Kidney (tissue), 14 donors: ENCODE data around the gene GPR179. TPM values are rescaled to one million over a fixed set of nuclear protein-coding genes. Genes with fewer than 3 reads are reported as not detected.

Experiments used
- DNase-seq, 5 donors: peaks; one replicate each; pipeline ENCODE4 v3.0.0-alpha.2; 2013 to 2020
- FAIRE-seq: peaks from 2 replicates; lab custom pipeline; 2012; peaks lifted over from hg19 to GRCh38; lab: Jason Lieb, UNC
- H3K27ac ChIP-seq, 2 donors: one replicate each; pipeline ENCODE4 v1.7.0; 2013; ENCODE audit warnings: low read depth in 2 of 2, low read length in 2 of 2, inconsistent platforms in 1 of 2
- H3K27me3 ChIP-seq: one replicate; pipeline ENCODE4 v1.7.1; 2013; ENCODE audit warnings: low read length, inconsistent platforms; ENCODE audit not compliant: control insufficient read depth, insufficient read depth
- H3K36me3 ChIP-seq, 3 donors: one replicate each; pipeline versions ENCODE4 v1.7.0 to v1.7.1; 2013; ENCODE audit warnings: low read length in 3 of 3, control low read depth in 1 of 3, inconsistent platforms in 1 of 3; ENCODE audit not compliant: insufficient read depth in 3 of 3, control insufficient read depth in 2 of 3
- H3K4me1 ChIP-seq, 3 donors: one replicate each; pipeline versions ENCODE4 v1.7.0 to v1.7.1; 2013; ENCODE audit warnings: low read length in 3 of 3, inconsistent platforms in 1 of 3, low read depth in 1 of 3; ENCODE audit not compliant: control insufficient read depth in 2 of 3, insufficient read depth in 2 of 3
- H3K4me3 ChIP-seq, 3 donors: one replicate each; pipeline versions ENCODE4 v1.7.0 to v1.8.1; 2013; ENCODE audit warnings: low read length in 3 of 3, control low read depth in 1 of 3, inconsistent platforms in 1 of 3
- H3K9ac ChIP-seq, 3 donors: one replicate each; pipeline versions ENCODE4 v1.7.0 to v1.7.1; 2013; ENCODE audit warnings: low read length in 3 of 3, control low read depth in 1 of 3, inconsistent platforms in 1 of 3
- H3K9me3 ChIP-seq, 3 donors: one replicate each; pipeline versions ENCODE4 v1.7.0 to v1.7.1; 2013; ENCODE audit warnings: low read length in 3 of 3, control low read depth in 1 of 3, inconsistent platforms in 1 of 3; ENCODE audit not compliant: control insufficient read depth in 2 of 3, insufficient read depth in 1 of 3
- intact Hi-C: fragments of 100-400 bp; cut with DNase I; formaldehyde crosslinking; loops from one replicate; pipeline ENCODE4 v1.11.1; 2022
- polyA plus RNA-seq: library from polyadenylated mRNA; stranded (reverse); fragments of 350-450 nt; fragmentation: Illumina TruSeq; extraction: RNeasy Lipid Tissue Mini Kit (QIAGEN cat#74804); gene quantifications from one replicate; pipeline ENCODE4 v1.2.3, GENCODE V29; 2014; ENCODE audit warnings: low read depth, low replicate concordance; ENCODE audit not compliant: insufficient read depth
- total RNA-seq: library from RNA; stranded (reverse); fragmentation: NEBNext Ultra II Directional; extraction: Animal tissue kit (Norgen Biotek cat#: 25700); gene quantifications from one replicate; pipeline ENCODE4 v1.2.1, GENCODE V29; 2021
- TF ChIP-seq, protein P1 (sequence below): IDR thresholded peaks from 3 replicates; pipeline ENCODE4 v1.5.1; 2012; ENCODE audit warnings: mild to moderate bottlenecking, moderate library complexity, borderline replicate concordance; ENCODE audit not compliant: insufficient read depth; ENCODE audit errors: extremely low read depth
- donor health status: control.
- donor health status: control.
- donor health status: control.
- donor health status: control.
- donor health status: control.
- donor health status: DM: yes; HTN: yes; CAD: no.
- donor health status: Normal renal cell carcinoma (clear cell type).

The GPR179 gene
- total and polyA plus RNA-seq, 2 donors from 2014 or later: not detected

DNA sequence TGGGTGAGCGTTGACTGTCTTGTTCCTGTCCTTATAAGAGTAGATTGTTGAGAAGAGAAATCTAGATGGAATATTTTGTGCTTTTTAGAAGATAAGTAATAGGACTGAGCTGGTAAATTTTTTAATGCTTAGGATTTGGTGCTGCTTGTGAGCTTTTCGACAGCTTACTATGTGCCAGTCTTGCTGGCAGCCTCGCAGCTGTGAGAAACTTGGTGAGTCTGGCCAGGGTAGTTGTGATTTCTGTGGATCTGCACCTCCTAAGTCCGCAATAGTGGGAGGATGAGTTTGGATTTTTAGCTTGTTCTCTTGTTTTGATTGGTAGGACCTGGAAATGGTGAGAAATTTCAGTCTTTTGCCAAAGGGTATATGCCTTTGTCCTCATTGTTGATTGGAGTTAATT, 11.5 kb upstream of the GPR179 start:
- no peak overlapping the region for H3K4me3 ChIP-seq
- peaks cover 0 to 33% (median 30%) of the 10 kb centered on the region in 3 donors for H3K4me1 ChIP-seq
- no peak overlapping the region for H3K9ac ChIP-seq
- no peaks in the 10 kb centered on the region for H3K36me3 ChIP-seq
- TF ChIP-seq, protein P1, sequence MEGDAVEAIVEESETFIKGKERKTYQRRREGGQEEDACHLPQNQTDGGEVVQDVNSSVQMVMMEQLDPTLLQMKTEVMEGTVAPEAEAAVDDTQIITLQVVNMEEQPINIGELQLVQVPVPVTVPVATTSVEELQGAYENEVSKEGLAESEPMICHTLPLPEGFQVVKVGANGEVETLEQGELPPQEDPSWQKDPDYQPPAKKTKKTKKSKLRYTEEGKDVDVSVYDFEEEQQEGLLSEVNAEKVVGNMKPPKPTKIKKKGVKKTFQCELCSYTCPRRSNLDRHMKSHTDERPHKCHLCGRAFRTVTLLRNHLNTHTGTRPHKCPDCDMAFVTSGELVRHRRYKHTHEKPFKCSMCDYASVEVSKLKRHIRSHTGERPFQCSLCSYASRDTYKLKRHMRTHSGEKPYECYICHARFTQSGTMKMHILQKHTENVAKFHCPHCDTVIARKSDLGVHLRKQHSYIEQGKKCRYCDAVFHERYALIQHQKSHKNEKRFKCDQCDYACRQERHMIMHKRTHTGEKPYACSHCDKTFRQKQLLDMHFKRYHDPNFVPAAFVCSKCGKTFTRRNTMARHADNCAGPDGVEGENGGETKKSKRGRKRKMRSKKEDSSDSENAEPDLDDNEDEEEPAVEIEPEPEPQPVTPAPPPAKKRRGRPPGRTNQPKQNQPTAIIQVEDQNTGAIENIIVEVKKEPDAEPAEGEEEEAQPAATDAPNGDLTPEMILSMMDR: no peak
- no peaks in the 10 kb centered on the region for H3K27me3 ChIP-seq
- DNase-seq (peak in 1 of 5 donors; percentile 4), FAIRE-seq (no peak)
- no peak overlapping the region for H3K27ac ChIP-seq
- no peaks in the 10 kb centered on the region for H3K9me3 ChIP-seq
- intact Hi-C loops: no loop called here

DNA sequence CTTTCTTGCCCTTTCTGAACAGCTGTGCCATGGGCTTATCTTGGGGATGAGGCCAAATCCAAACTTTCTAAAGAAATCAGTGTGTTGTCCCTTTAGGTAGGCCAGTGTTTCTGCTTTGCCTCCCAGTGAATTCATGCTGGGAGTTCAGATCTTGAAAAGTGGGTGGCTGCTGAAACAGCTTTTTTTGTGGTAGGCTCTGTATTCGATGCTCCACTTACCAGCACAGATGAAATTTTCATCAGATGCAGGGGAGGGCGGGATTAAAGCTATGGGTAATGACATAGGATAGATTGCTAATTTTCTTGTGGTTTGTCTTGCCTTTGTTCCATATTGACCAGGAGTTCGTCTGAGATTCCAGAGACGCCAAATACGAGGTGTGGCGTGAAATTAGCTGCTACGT, 10.7 kb upstream of the GPR179 start:
- peaks cover 0 to 33% (median 30%) of the 10 kb centered on the region in 3 donors for H3K4me1 ChIP-seq
- intact Hi-C loops: no loop called here
- TF ChIP-seq, protein P1: no peak
- peak overlapping the region in 1 of 3 donors; percentile 71 for H3K4me3 ChIP-seq
- no peaks in the 10 kb centered on the region for H3K27me3 ChIP-seq
- no peaks in the 10 kb centered on the region for H3K9me3 ChIP-seq
- FAIRE-seq (no peak), DNase-seq (peak in 1 of 5 donors; percentile 7)
- H3K9ac ChIP-seq: no peak overlapping the region
- H3K27ac ChIP-seq: no peak overlapping the region
- no peaks in the 10 kb centered on the region for H3K36me3 ChIP-seq

- Histone ChIP-seq H3K36me3 (no peaks in the 10 kb centered on the region), H3K27ac (no peak overlapping the region), H3K4me1 (peaks cover 0 to 28% (median 26%) of the 10 kb centered on the region in 3 donors), H3K9ac (no peak overlapping the region), H3K9me3 (no peaks in the 10 kb centered on the region), H3K4me3 (peak overlapping the region in 2 of 3 donors; percentile 71 to 85), H3K27me3 (no peaks in the 10 kb centered on the region)
- peak in 1 of 5 donors; percentile 15 for DNase-seq
- TF ChIP-seq, protein P1: no peak
- FAIRE-seq: no peak
- intact Hi-C loops: no loop called here
Measured at GRCh38 chr17:38353668-38354067, 9.9 kb upstream of the GPR179 start.

GRCh38 chr17:38353086-38353604, 9.4 kb upstream of the GPR179 start:
- H3K4me1 ChIP-seq: peaks cover 0 to 26% (median 21%) of the 10 kb centered on the region in 3 donors

More at GRCh38 chr17:38353086-38353604, 9.4 kb upstream of the GPR179 start:
- Histone ChIP-seq H3K27ac (no peak overlapping the region), H3K36me3 (no peaks in the 10 kb centered on the region), H3K4me3 (peak overlapping the region; percentile 52 to 85 (median 71)), H3K27me3 (no peaks in the 10 kb centered on the region), H3K9ac (peak overlapping the region; percentile 17 to 76 (median 56)), H3K9me3 (no peaks in the 10 kb centered on the region)
- no peak for FAIRE-seq
- DNase-seq: peak in 2 of 5 donors; percentile 1 to 45
- TF ChIP-seq, protein P1: no peak
- intact Hi-C loops: no loop called here
